Coronary artery (tissue), 2 donors: ENCODE data around the gene BLMH.
A peak's percentile ranks its signal among the peaks of the same experiment; 100 is the strongest.

Experiments
- DNase-seq: peaks from one replicate; pipeline ENCODE4 v3.0.0-alpha.2; 2017; ENCODE audit warnings: low spot score
- H3K27ac ChIP-seq, 2 donors: fragments of 200-600 bp; sonication (generic); one replicate each; pipeline ENCODE4 v1.5.1; 2016 to 2019
- H3K4me3 ChIP-seq: fragments of 200-600 bp; sonication (generic); 2 replicates; pipeline ENCODE4 v1.5.1; 2016; ENCODE audit warnings: mild to moderate bottlenecking, moderate library complexity
- CTCF ChIP-seq: fragments of 200-600 bp; sonication (generic); IDR thresholded peaks from one replicate; pipeline ENCODE4 v1.5.1; 2019; ENCODE audit warnings: antibody characterized with exemption

BLMH gene

GRCh38 chr17:30291543-30292285, at the start of gene BLMH:
Gene BLMH (minus strand): TSS chr17:30291944. CDS start chr17:30291819, 125 bp downstream.
- TF ChIP-seq CTCF = no peak
- Histone ChIP-seq H3K27ac (peak within 1 kb of the TSS; percentile 64 to 88), H3K4me3 (peak within 1 kb of the TSS; percentile 94)
- peak; percentile 83 for DNase-seq

- H3K4me3 ChIP-seq = no peak overlapping the region
These were observed 49.1 kb upstream of the BLMH start for GRCh38 chr17:30340801-30341356.

GRCh38 chr17:30339086-30339485, 47.3 kb upstream of the BLMH start:
- Histone ChIP-seq H3K27ac (no peak overlapping the region), H3K4me3 (no peak overlapping the region)
- TF ChIP-seq CTCF = no peak
- no peak for DNase-seq

More at GRCh38 chr17:30340801-30341356, 49.1 kb upstream of the BLMH start:
- DNase-seq = no peak
- peak overlapping the region in 1 of 2 donors; percentile 63 for H3K27ac ChIP-seq
- TF ChIP-seq CTCF = no peak

- no peak overlapping the region for H3K27ac ChIP-seq
- H3K4me3 ChIP-seq = no peak overlapping the region
- DNase-seq = no peak
- no peak for TF ChIP-seq CTCF
These were observed 45.8 kb upstream of the BLMH start for GRCh38 chr17:30337393-30337999.

GRCh38 chr17:30336369-30337171, 44.8 kb upstream of the BLMH start:
- peak; percentile 23 for TF ChIP-seq CTCF
- no peak for DNase-seq

GRCh38 chr17:30334421-30334820, 42.7 kb upstream of the BLMH start:
- DNase-seq = no peak
- TF ChIP-seq CTCF = no peak
- no peak overlapping the region for H3K27ac ChIP-seq
- H3K4me3 ChIP-seq = no peak overlapping the region

More at GRCh38 chr17:30336369-30337171, 44.8 kb upstream of the BLMH start:
- Histone ChIP-seq H3K27ac (no peak overlapping the region), H3K4me3 (no peak overlapping the region)
